A673 (cell line): Measurements from ENCODE around the gene LEFTY1. TPM values are rescaled to one million over a fixed set of nuclear protein-coding genes. Genes with fewer than 3 reads are reported as not detected.

Source experiments
- BruUV-seq: library from RNA; stranded (reverse); fragments of 400-500 nt; replicated peaks from 2 replicates; lab custom pipeline; 2021; lab: Mats Ljungman, UMichigan
- CTCF ChIA-PET: fragments of 300-600 bp; sonication (Branson Sonifier 250); formaldehyde crosslinking; loops from one replicate; lab custom pipeline; 2022; ENCODE audit warnings: antibody characterized with exemption; lab: Charles Lee
- POLR2A ChIA-PET: fragments of 300-600 bp; sonication (Branson Sonifier 250); formaldehyde crosslinking; loops from one replicate; lab custom pipeline; 2022; ENCODE audit warnings: antibody characterized with exemption; ENCODE audit not compliant: low non-redundant PET; lab: Charles Lee
- DNase-seq: peaks from one replicate; pipeline ENCODE4 v3.0.0-alpha.2; 2015; ENCODE audit warnings: low spot score
- H3K27ac ChIP-seq: fragments of 200-600 bp; sonication (generic); 2 replicates; pipeline ENCODE4 v1.5.1; 2016; ENCODE audit warnings: mixed run types, low read depth, mild to moderate bottlenecking, mixed read lengths, antibody characterized with exemption, low read length; ENCODE audit not compliant: poor library complexity, severe bottlenecking
- H3K27me3 ChIP-seq: fragments of 200-600 bp; sonication (generic); replicated peaks from 2 replicates; pipeline ENCODE4 v1.6.1; 2017; ENCODE audit warnings: mixed run types, low read depth, mild to moderate bottlenecking, mixed read lengths, antibody characterized with exemption, low read length; ENCODE audit not compliant: insufficient read depth, poor library complexity
- H3K36me3 ChIP-seq: fragments of 200-600 bp; sonication (generic); 2 replicates; pipeline ENCODE4 v1.6.1; 2016; ENCODE audit warnings: mixed run types, mild to moderate bottlenecking, mixed read lengths, antibody characterized with exemption, low read length; ENCODE audit not compliant: insufficient read depth, poor library complexity, severe bottlenecking
- H3K4me1 ChIP-seq: fragments of 200-600 bp; sonication (generic); 2 replicates; pipeline ENCODE4 v1.6.1; 2017; ENCODE audit warnings: mixed run types, mild to moderate bottlenecking, mixed read lengths, antibody characterized with exemption, low read length; ENCODE audit not compliant: insufficient read depth, poor library complexity, severe bottlenecking
- H3K4me3 ChIP-seq: fragments of 200-600 bp; sonication (generic); 2 replicates; pipeline ENCODE4 v1.5.1; 2016; ENCODE audit warnings: low read depth, mixed run types, mild to moderate bottlenecking, mixed read lengths, low read length; ENCODE audit not compliant: poor library complexity, severe bottlenecking
- H3K9me3 ChIP-seq: fragments of 200-600 bp; sonication (generic); 2 replicates; pipeline ENCODE4 v1.6.1; 2016; ENCODE audit warnings: mixed run types, low read depth, mild to moderate bottlenecking, mixed read lengths, antibody characterized with exemption, low read length; ENCODE audit not compliant: poor library complexity, severe bottlenecking
- EZH2 ChIP-seq: fragments of 200-600 bp; sonication (generic); IDR thresholded peaks from 2 replicates; pipeline ENCODE4 v1.6.1; 2017; ENCODE audit warnings: borderline replicate concordance, low read depth, mild to moderate bottlenecking, mixed read lengths, antibody characterized with exemption, low read length; ENCODE audit not compliant: poor library complexity, severe bottlenecking
- intact Hi-C: fragments of 100-400 bp; cut with micrococcal nuclease; formaldehyde crosslinking; loops from one replicate; pipeline ENCODE4 v1.10.0; 2022; ENCODE audit not compliant: unreplicated experiment
- total RNA-seq: library from RNA; stranded (reverse); gene quantifications from 2 replicates; pipeline ENCODE4 v1.2.3, GENCODE V29; 2021
- TF ChIP-seq, protein P1 (sequence below): fragments of 300-800, 200-600 bp; sonication (generic); conservative IDR thresholded peaks from 2 replicates; pipeline ENCODE4 v1.5.1; 2017; ENCODE audit warnings: low read depth, mild to moderate bottlenecking, antibody characterized with exemption, low read length, moderate library complexity, mixed read lengths

Gene LEFTY1
- total RNA-seq, 1 experiment from 2014 or later = not detected

GRCh38 chr1:225855503-225856300 lies 33.2 kb downstream of the LEFTY1 start:
- BruUV-seq = no TSS peak
- DNase-seq = no peak
- Histone ChIP-seq H3K4me3 (no peak overlapping the region), H3K36me3 (no peaks in the 10 kb centered on the region), H3K27ac (no peak overlapping the region), H3K4me1 (no peaks in the 10 kb centered on the region), H3K27me3 (no peaks in the 10 kb centered on the region), H3K9me3 (no peaks in the 10 kb centered on the region)
- ChIA-PET CTCF (no interaction called here), POLR2A (no interaction called here)
- intact Hi-C loops = no loop called here
- TF ChIP-seq, protein P1, sequence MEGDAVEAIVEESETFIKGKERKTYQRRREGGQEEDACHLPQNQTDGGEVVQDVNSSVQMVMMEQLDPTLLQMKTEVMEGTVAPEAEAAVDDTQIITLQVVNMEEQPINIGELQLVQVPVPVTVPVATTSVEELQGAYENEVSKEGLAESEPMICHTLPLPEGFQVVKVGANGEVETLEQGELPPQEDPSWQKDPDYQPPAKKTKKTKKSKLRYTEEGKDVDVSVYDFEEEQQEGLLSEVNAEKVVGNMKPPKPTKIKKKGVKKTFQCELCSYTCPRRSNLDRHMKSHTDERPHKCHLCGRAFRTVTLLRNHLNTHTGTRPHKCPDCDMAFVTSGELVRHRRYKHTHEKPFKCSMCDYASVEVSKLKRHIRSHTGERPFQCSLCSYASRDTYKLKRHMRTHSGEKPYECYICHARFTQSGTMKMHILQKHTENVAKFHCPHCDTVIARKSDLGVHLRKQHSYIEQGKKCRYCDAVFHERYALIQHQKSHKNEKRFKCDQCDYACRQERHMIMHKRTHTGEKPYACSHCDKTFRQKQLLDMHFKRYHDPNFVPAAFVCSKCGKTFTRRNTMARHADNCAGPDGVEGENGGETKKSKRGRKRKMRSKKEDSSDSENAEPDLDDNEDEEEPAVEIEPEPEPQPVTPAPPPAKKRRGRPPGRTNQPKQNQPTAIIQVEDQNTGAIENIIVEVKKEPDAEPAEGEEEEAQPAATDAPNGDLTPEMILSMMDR = no peak
- TF ChIP-seq EZH2 = no peak

- Histone ChIP-seq H3K4me1 (no peaks in the 10 kb centered on the region), H3K27ac (no peak overlapping the region), H3K9me3 (no peaks in the 10 kb centered on the region), H3K4me3 (no peak overlapping the region), H3K27me3 (no peaks in the 10 kb centered on the region), H3K36me3 (no peaks in the 10 kb centered on the region)
- ChIA-PET POLR2A (no interaction called here), CTCF (no interaction called here)
- DNase-seq = no peak
- BruUV-seq = no TSS peak
- no peak for TF ChIP-seq EZH2
- TF ChIP-seq, protein P1 = no peak
- intact Hi-C loops = no loop called here
These were observed 35.5 kb downstream of the LEFTY1 start for GRCh38 chr1:225853441-225853840.

GRCh38 chr1:225852413-225853124 lies 36.4 kb downstream of the LEFTY1 start:
- BruUV-seq = no TSS peak
- DNase-seq = no peak
- no peaks in the 10 kb centered on the region for H3K4me1 ChIP-seq
- H3K27me3 ChIP-seq = no peaks in the 10 kb centered on the region
- H3K36me3 ChIP-seq = no peaks in the 10 kb centered on the region
- CTCF ChIA-PET = no interaction called here
- POLR2A ChIA-PET = no interaction called here
- no peaks in the 10 kb centered on the region for H3K9me3 ChIP-seq
- no peak overlapping the region for H3K27ac ChIP-seq
- TF ChIP-seq, protein P1 = no peak
- no peak for TF ChIP-seq EZH2
- no peak overlapping the region for H3K4me3 ChIP-seq
- intact Hi-C loops = no loop called here
